OCI-LY7 (cell line): ENCODE measurements around the gene CATSPER3. TPM values are rescaled to one million over a fixed set of nuclear protein-coding genes. Genes with fewer than 3 reads are reported as not detected.
A peak's percentile ranks its signal among the peaks of the same experiment; 100 is the strongest.

Source experiments
- BruUV-seq: library from RNA; stranded (reverse); fragments of 400-500 nt; replicated peaks from 2 replicates; lab custom pipeline; 2021; lab: Mats Ljungman, UMichigan
- CTCF ChIA-PET: fragments of 300-600 bp; sonication (Branson Sonifier 250); formaldehyde crosslinking; loops from one replicate; lab custom pipeline; 2022; ENCODE audit warnings: antibody characterized with exemption; ENCODE audit not compliant: unreplicated experiment; lab: Charles Lee
- POLR2A ChIA-PET: fragments of 300-600 bp; sonication (Branson Sonifier 250); formaldehyde crosslinking; loops from one replicate; lab custom pipeline; 2022; ENCODE audit warnings: antibody characterized with exemption; lab: Charles Lee
- DNase-seq: peaks from one replicate; pipeline ENCODE4 v3.0.0-alpha.2; 2015; ENCODE audit warnings: low spot score
- H2AFZ ChIP-seq: fragments of 200-600 bp; sonication (generic), shearing (Covaris generic); 2 replicates; pipeline ENCODE4 v1.6.1; 2014; ENCODE audit warnings: mild to moderate bottlenecking, antibody characterized with exemption, low read length, moderate library complexity
- H3K27ac ChIP-seq: fragments of 200-600 bp; sonication (generic); 2 replicates; pipeline ENCODE4 v1.5.1; 2014; ENCODE audit warnings: mixed run types, low read depth, mild to moderate bottlenecking, moderate library complexity, low read length, inconsistent platforms; ENCODE audit not compliant: poor library complexity, severe bottlenecking
- H3K36me3 ChIP-seq: fragments of 200-600 bp; sonication (generic); 2 replicates; pipeline ENCODE4 v1.6.1; 2014; ENCODE audit warnings: mild to moderate bottlenecking, antibody characterized with exemption, low read length, moderate library complexity, mixed read lengths; ENCODE audit not compliant: insufficient read depth
- H3K4me1 ChIP-seq: fragments of 200-600 bp; sonication (generic); 2 replicates; pipeline ENCODE4 v1.5.1; 2014; ENCODE audit warnings: mild to moderate bottlenecking, low read length; ENCODE audit not compliant: insufficient read depth, poor library complexity, severe bottlenecking
- H3K4me2 ChIP-seq: fragments of 200-600 bp; sonication (generic); 2 replicates; pipeline ENCODE4 v1.6.1; 2014; ENCODE audit warnings: mild to moderate bottlenecking, low read length
- H3K4me3 ChIP-seq: fragments of 200-600 bp; sonication (generic); 2 replicates; pipeline ENCODE4 v1.5.1; 2014; ENCODE audit warnings: mild to moderate bottlenecking, low read depth, low read length; ENCODE audit not compliant: poor library complexity, severe bottlenecking
- H3K79me2 ChIP-seq: fragments of 200-600 bp; sonication (generic); 2 replicates; pipeline ENCODE4 v1.6.1; 2016; ENCODE audit warnings: low read depth, mild to moderate bottlenecking, low read length, moderate library complexity, mixed read lengths; ENCODE audit not compliant: insufficient read depth
- H3K9me2 ChIP-seq: fragments of 200-600 bp; sonication (generic); 2 replicates; pipeline ENCODE4 v1.6.1; 2016; ENCODE audit warnings: mild to moderate bottlenecking, low read length, mixed read lengths; ENCODE audit not compliant: insufficient read depth
- H3K9me3 ChIP-seq: fragments of 200-600 bp; sonication (generic); 2 replicates; pipeline ENCODE4 v1.6.1; 2014; ENCODE audit warnings: mild to moderate bottlenecking, mixed run types, low read length, mixed read lengths
- H4K20me1 ChIP-seq: fragments of 200-600 bp; sonication (generic); 2 replicates; pipeline ENCODE4 v1.6.1; 2014; ENCODE audit warnings: mild to moderate bottlenecking, antibody characterized with exemption, low read length, moderate library complexity, mixed read lengths; ENCODE audit not compliant: insufficient read depth
- CTCF ChIP-seq: fragments of 200-600 bp; sonication (generic); conservative IDR thresholded peaks from 2 replicates; pipeline ENCODE4 v1.5.1; 2014; ENCODE audit warnings: mild to moderate bottlenecking, antibody characterized with exemption, low read length, moderate library complexity, mixed read lengths
- EZH2phosphoT487 ChIP-seq: fragments of 200-600 bp; sonication (generic); IDR thresholded peaks from 2 replicates; pipeline ENCODE4 v1.6.1; 2018; ENCODE audit warnings: low read depth, borderline replicate concordance, mild to moderate bottlenecking, mixed run types, antibody characterized with exemption, low read length, moderate library complexity, mixed read lengths
- intact Hi-C: fragments of 100-400 bp; cut with micrococcal nuclease; formaldehyde crosslinking; loops from one replicate; pipeline ENCODE4 v1.10.0; 2022; ENCODE audit not compliant: unreplicated experiment
- total RNA-seq, 2 experiments: library from RNA; depleted of rRNA in 1 of 2; stranded (reverse); fragments of >200 nt in 1 of 2; shearing (Covaris generic) in 1 of 2; gene quantifications; 2 replicates each; pipeline ENCODE4 v1.2.3, GENCODE V29; 2014 to 2022

The CATSPER3 gene
- total RNA-seq, 2 experiments from 2014 or later = 0.61 TPM; not detected in 1

- no peak for DNase-seq
- ChIA-PET CTCF (no interaction called here), POLR2A (no interaction called here)
- BruUV-seq = no TSS peak
- Histone ChIP-seq H3K4me1 (no peaks in the 10 kb centered on the region), H3K27ac (no peak overlapping the region), H3K9me3 (peaks cover 13% of the 10 kb centered on the region; the same call in 1 of the 2 replicates), H3K4me2 (no peak overlapping the region), H2AFZ (no peak overlapping the region), H3K9me2 (no peaks in the 10 kb centered on the region), H4K20me1 (no peaks in the 10 kb centered on the region), H3K79me2 (no peaks in the 10 kb centered on the region), H3K4me3 (no peak overlapping the region), H3K36me3 (no peaks in the 10 kb centered on the region)
- intact Hi-C loops = no loop called here
- TF ChIP-seq CTCF = no peak
- TF ChIP-seq EZH2phosphoT487 = no peak
Observed at GRCh38 chr5:134976841-134977240, 9.1 kb downstream of the CATSPER3 start.

GRCh38 chr5:134979416-134979815 is 11.7 kb downstream of the CATSPER3 start:
- no peak overlapping the region for H3K4me3 ChIP-seq
- H3K9me2 ChIP-seq = no peaks in the 10 kb centered on the region
- peaks cover 30% of the 10 kb centered on the region for H3K9me3 ChIP-seq
- no peaks in the 10 kb centered on the region for H3K79me2 ChIP-seq
- TF ChIP-seq CTCF (no peak), EZH2phosphoT487 (no peak)
- H3K4me2 ChIP-seq = no peak overlapping the region
- H3K36me3 ChIP-seq = no peaks in the 10 kb centered on the region
- ChIA-PET CTCF (no interaction called here), POLR2A (no interaction called here)
- no TSS peak for BruUV-seq
- no peak overlapping the region for H3K27ac ChIP-seq
- intact Hi-C loops = no loop called here
- no peak for DNase-seq
- H2AFZ ChIP-seq = no peak overlapping the region
- no peaks in the 10 kb centered on the region for H3K4me1 ChIP-seq
- no peaks in the 10 kb centered on the region for H4K20me1 ChIP-seq

- Histone ChIP-seq H3K9me3 (peaks cover 22% of the 10 kb centered on the region), H3K4me3 (no peak overlapping the region), H3K79me2 (no peaks in the 10 kb centered on the region), H3K4me2 (no peak overlapping the region), H3K36me3 (no peaks in the 10 kb centered on the region), H3K9me2 (no peaks in the 10 kb centered on the region), H3K4me1 (no peaks in the 10 kb centered on the region), H4K20me1 (no peaks in the 10 kb centered on the region), H3K27ac (no peak overlapping the region), H2AFZ (no peak overlapping the region)
- intact Hi-C loops = no loop called here
- TF ChIP-seq CTCF (no peak), EZH2phosphoT487 (no peak)
- no TSS peak for BruUV-seq
- ChIA-PET CTCF (no interaction called here), POLR2A (no interaction called here)
- DNase-seq = peak; percentile 20
Observed at GRCh38 chr5:134982230-134982629, 14.5 kb downstream of the CATSPER3 start.
